Neural cell (in vitro differentiated cells): ENCODE data around the gene FSD1L. TPM values are rescaled to one million over a fixed set of nuclear protein-coding genes. Genes with fewer than 3 reads are reported as not detected.

ENCODE experiments used
- H2AFZ ChIP-seq: fragments of 200-600, 300-800 bp; sonication (generic), shearing (Covaris generic); 2 replicates; pipeline ENCODE4 v1.6.0; 2014; ENCODE audit warnings: low read depth, mild to moderate bottlenecking, antibody characterized with exemption, low read length, moderate library complexity
- H3F3A ChIP-seq: fragments of 200-600 bp; shearing (Covaris generic); 2 replicates; pipeline ENCODE4 v1.6.1; 2016; ENCODE audit warnings: mild to moderate bottlenecking, moderate library complexity, mixed read lengths, antibody characterized with exemption, low read length; ENCODE audit not compliant: insufficient read depth, poor library complexity, severe bottlenecking
- H3K27ac ChIP-seq: fragments of 200-600, 300-800 bp; sonication (generic), shearing (Covaris generic); 2 replicates; pipeline ENCODE4 v1.5.1; 2014; ENCODE audit warnings: mild to moderate bottlenecking, low read length, moderate library complexity
- H3K27me3 ChIP-seq: fragments of 300-800, 200-600 bp; sonication (generic), shearing (Covaris generic); 2 replicates; pipeline ENCODE4 v1.6.0; 2014; ENCODE audit warnings: mild to moderate bottlenecking, low read depth, low read length, moderate library complexity; ENCODE audit not compliant: insufficient read depth
- H3K36me3 ChIP-seq: fragments of 300-800, 200-600 bp; sonication (generic), shearing (Covaris generic); 2 replicates; pipeline ENCODE4 v1.5.1; 2014; ENCODE audit warnings: mild to moderate bottlenecking, antibody characterized with exemption, low read length, moderate library complexity; ENCODE audit not compliant: insufficient read depth
- H3K4me2 ChIP-seq: fragments of 300-800, 200-600 bp; sonication (generic), shearing (Covaris generic); 2 replicates; pipeline ENCODE4 v1.6.0; 2014; ENCODE audit warnings: mild to moderate bottlenecking, low read length
- H3K4me3 ChIP-seq: fragments of 300-800, 200-600 bp; sonication (generic), shearing (Covaris generic); 2 replicates; pipeline ENCODE4 v1.5.1; 2014; ENCODE audit warnings: mild to moderate bottlenecking, low read length, moderate library complexity
- H3K79me2 ChIP-seq: fragments of 200-600 bp; shearing (Covaris generic); replicated peaks from 2 replicates; pipeline ENCODE4 v1.6.0; 2014; ENCODE audit warnings: mild to moderate bottlenecking, low read length, moderate library complexity; ENCODE audit not compliant: insufficient read depth
- H3K9ac ChIP-seq: fragments of 300-800, 200-600 bp; sonication (generic), shearing (Covaris generic); 2 replicates; pipeline ENCODE4 v1.6.1; 2016; ENCODE audit warnings: mild to moderate bottlenecking, low read length, mixed read lengths
- H3K9me2 ChIP-seq: fragments of 200-600 bp; shearing (Covaris generic); 2 replicates; pipeline ENCODE4 v1.6.1; 2016; ENCODE audit warnings: mild to moderate bottlenecking, low read length, mixed read lengths; ENCODE audit not compliant: insufficient read depth
- H3K9me3 ChIP-seq: fragments of 200-600, 300-800 bp; sonication (generic), shearing (Covaris generic); 2 replicates; pipeline ENCODE4 v1.6.1; 2016; ENCODE audit warnings: mild to moderate bottlenecking, mixed run types, low read length, moderate library complexity, mixed read lengths
- H4K20me1 ChIP-seq: fragments of 200-600 bp; shearing (Covaris generic); 2 replicates; pipeline ENCODE4 v1.6.1; 2016; ENCODE audit warnings: mild to moderate bottlenecking, mixed run types; ENCODE audit not compliant: insufficient read depth
- EP300 ChIP-seq: fragments of 450-650 bp; conservative IDR thresholded peaks from 2 replicates; pipeline ENCODE4 v1.6.1; 2014; ENCODE audit warnings: antibody characterized with exemption, mild to moderate bottlenecking, moderate library complexity; ENCODE audit not compliant: poor library complexity, severe bottlenecking
- EZH2 ChIP-seq: fragments of 200-600, 300-800 bp; shearing (Covaris generic), sonication (generic); IDR thresholded peaks from 2 replicates; pipeline ENCODE4 v1.6.1; 2014; ENCODE audit warnings: antibody characterized with exemption, low read length, borderline replicate concordance, mild to moderate bottlenecking; ENCODE audit not compliant: insufficient read depth, poor library complexity, severe bottlenecking
- MXI1 ChIP-seq: fragments of 450-650 bp; conservative IDR thresholded peaks from 2 replicates; pipeline ENCODE4 v1.6.1; 2014; ENCODE audit warnings: antibody characterized with exemption, mild to moderate bottlenecking; ENCODE audit not compliant: poor library complexity, severe bottlenecking
- POLR2AphosphoS5 ChIP-seq: IDR thresholded peaks from 2 replicates; pipeline ENCODE4 v1.6.1; 2012
- RAD21 ChIP-seq: fragments of 450-650 bp; conservative IDR thresholded peaks from 2 replicates; pipeline ENCODE4 v1.6.1; 2014; ENCODE audit warnings: antibody characterized with exemption, mild to moderate bottlenecking, moderate library complexity
- REST ChIP-seq: IDR thresholded peaks from 2 replicates; pipeline ENCODE4 v1.6.1; 2012; ENCODE audit warnings: borderline replicate concordance
- SMC3 ChIP-seq: fragments of 450-650 bp; conservative IDR thresholded peaks from 2 replicates; pipeline ENCODE4 v1.6.1; 2014; ENCODE audit warnings: antibody characterized with exemption, mild to moderate bottlenecking, moderate library complexity; ENCODE audit not compliant: poor library complexity
- TAF1 ChIP-seq: IDR thresholded peaks from 2 replicates; pipeline ENCODE4 v1.6.1; 2012; ENCODE audit warnings: low read depth
- polyA plus RNA-seq: library from polyadenylated mRNA; depleted of rRNA; stranded (reverse); fragments of >200 nt; gene quantifications from 2 replicates; pipeline ENCODE4 v1.2.3, GENCODE V29; 2014

Gene FSD1L
- polyA plus RNA-seq, 1 donor from 2014 or later, result 42.8 TPM

GRCh38 chr9:105458404-105458803 is 10.6 kb downstream of the FSD1L start:
- H3K79me2 ChIP-seq, result peaks cover 85% of the 10 kb centered on the region
- H2AFZ ChIP-seq, result no peak overlapping the region
- no peak overlapping the region for H3K4me2 ChIP-seq
- no peaks in the 10 kb centered on the region for H3K36me3 ChIP-seq
- no peaks in the 10 kb centered on the region for H3F3A ChIP-seq
- no peak overlapping the region for H3K27ac ChIP-seq
- no peaks in the 10 kb centered on the region for H3K9me2 ChIP-seq
- H3K9me3 ChIP-seq, result no peaks in the 10 kb centered on the region
- no peak overlapping the region for H3K4me3 ChIP-seq
- H3K27me3 ChIP-seq, result no peaks in the 10 kb centered on the region
- TF ChIP-seq EZH2 (no peak), SMC3 (no peak), RAD21 (no peak), TAF1 (no peak), REST (no peak), EP300 (no peak)
- no peak overlapping the region for H3K9ac ChIP-seq
- H4K20me1 ChIP-seq, result peaks cover 4% of the 10 kb centered on the region

GRCh38 chr9:105459336-105459735 is 11.5 kb downstream of the FSD1L start:
- Histone ChIP-seq H3K9me2 (no peaks in the 10 kb centered on the region), H4K20me1 (peaks cover 4% of the 10 kb centered on the region), H3K79me2 (peaks cover 83% of the 10 kb centered on the region), H3K27ac (no peak overlapping the region), H3F3A (no peaks in the 10 kb centered on the region), H3K4me3 (no peak overlapping the region), H3K36me3 (peaks cover 3% of the 10 kb centered on the region), H3K27me3 (no peaks in the 10 kb centered on the region), H3K4me2 (no peak overlapping the region), H3K9me3 (no peaks in the 10 kb centered on the region), H3K9ac (no peak overlapping the region), H2AFZ (no peak overlapping the region)
- no peak for TF ChIP-seq RAD21
- no peak for TF ChIP-seq EP300
- no peak for TF ChIP-seq SMC3
- TF ChIP-seq MXI1, result no peak
- TF ChIP-seq POLR2AphosphoS5, result no peak
- TF ChIP-seq REST, result no peak
- no peak for TF ChIP-seq TAF1
